DOHH2 (cell line): ENCODE measurements around the gene FAM131A.

Source experiments
- CTCF ChIP-seq: fragments of 200-600 bp; sonication (generic); IDR thresholded peaks from one replicate; pipeline ENCODE4 v1.5.1; 2014; ENCODE audit warnings: antibody characterized with exemption, mild to moderate bottlenecking, low read depth, low read length; ENCODE audit not compliant: poor library complexity, severe bottlenecking
- EZH2phosphoT487 ChIP-seq: fragments of 200-600 bp; sonication (generic); IDR thresholded peaks from 2 replicates; pipeline ENCODE4 v1.6.1; 2017; ENCODE audit warnings: borderline replicate concordance, mild to moderate bottlenecking, antibody characterized with exemption, low read length, moderate library complexity, mixed read lengths

- TF ChIP-seq CTCF (no peak), EZH2phosphoT487 (no peak)
These were observed 10.2 kb upstream of the FAM131A start for GRCh38 chr3:184327171-184327570.
